ENCODE results near the gene RPS3.
A peak's percentile ranks its signal among the peaks of the same experiment; 100 is the strongest.

The RPS3 gene

DNA sequence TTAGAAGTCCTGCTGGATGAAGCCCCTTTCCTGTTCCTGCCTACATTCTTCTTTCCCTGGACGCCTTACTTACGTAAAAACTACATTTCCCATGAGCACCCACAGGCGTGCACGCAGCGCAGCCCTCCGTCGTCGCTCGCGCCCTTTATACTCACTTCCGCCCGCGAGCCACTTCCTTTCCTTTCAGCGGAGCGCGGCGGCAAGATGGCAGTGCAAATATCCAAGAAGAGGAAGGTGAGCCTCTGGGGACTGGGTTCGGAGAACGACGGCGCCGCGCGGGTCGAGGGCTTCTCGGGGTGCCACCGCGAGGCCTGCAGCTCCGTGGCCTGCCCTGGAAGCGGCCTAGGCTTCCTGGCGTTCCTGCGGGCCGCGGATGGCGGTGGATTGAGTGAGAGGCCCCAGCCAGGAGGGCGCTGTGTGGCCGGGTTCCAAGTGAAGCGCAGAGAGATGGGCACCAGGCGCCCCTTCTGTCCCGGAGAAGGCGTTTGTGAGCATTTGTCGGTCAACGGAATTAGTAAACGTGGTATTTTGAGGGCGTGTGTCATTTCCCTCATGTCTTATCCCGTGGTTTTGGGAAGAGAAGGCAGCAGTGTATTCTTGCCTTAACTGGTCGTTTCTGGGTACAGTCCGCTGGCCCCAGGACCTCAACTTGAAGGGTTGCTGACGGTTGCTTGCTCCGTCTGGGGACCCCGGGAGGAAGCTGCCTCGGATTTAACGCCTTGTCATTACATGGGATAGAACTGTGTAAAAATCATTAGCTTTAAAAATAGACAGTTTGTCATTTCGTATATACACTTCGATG, at the start of gene RPS3:
RPS3 (plus strand) TSS at position 175 of the 802 bp plus-strand sequence; CDS start at position 205, 30 bp downstream.
- peak within 1 kb of the TSS; percentile 80 for H3K4me3 ChIP-seq (ENCODE audit: control insufficient read depth, low read depth, low read length)
- peak; percentile 61 for DNase-seq (ENCODE audit: low read depth)

DNA sequence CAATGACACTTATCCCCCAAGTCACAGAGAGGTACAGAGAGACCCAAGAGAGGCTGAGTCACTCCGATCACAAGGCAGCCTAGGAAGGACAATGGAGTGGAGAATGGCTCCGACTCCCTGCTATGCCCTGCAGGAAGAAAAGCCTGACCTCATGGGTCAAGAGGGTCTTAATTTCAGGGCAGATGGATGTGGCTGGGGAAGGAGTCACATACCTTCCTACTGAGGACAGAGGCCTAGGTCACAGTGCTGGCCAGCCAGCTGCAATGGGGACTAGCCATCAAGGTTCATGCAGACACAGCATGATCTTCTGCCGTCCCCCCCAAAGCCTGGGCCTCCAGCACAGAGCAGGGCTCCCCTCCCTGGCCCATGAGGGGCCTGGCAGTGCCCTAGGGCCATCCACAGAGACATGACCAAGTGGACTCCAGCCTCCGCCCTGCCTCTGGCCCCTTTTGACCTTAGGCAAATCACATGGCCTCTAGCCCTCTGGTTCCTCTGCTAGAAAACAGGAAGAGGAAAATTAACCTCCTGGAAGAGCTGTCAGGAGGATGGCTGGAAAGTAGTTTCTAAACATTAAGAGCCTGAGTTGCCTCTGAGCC, 49.7 kb upstream of the RPS3 start:
- TF ChIP-seq, protein P1, sequence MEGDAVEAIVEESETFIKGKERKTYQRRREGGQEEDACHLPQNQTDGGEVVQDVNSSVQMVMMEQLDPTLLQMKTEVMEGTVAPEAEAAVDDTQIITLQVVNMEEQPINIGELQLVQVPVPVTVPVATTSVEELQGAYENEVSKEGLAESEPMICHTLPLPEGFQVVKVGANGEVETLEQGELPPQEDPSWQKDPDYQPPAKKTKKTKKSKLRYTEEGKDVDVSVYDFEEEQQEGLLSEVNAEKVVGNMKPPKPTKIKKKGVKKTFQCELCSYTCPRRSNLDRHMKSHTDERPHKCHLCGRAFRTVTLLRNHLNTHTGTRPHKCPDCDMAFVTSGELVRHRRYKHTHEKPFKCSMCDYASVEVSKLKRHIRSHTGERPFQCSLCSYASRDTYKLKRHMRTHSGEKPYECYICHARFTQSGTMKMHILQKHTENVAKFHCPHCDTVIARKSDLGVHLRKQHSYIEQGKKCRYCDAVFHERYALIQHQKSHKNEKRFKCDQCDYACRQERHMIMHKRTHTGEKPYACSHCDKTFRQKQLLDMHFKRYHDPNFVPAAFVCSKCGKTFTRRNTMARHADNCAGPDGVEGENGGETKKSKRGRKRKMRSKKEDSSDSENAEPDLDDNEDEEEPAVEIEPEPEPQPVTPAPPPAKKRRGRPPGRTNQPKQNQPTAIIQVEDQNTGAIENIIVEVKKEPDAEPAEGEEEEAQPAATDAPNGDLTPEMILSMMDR (IDR thresholded peaks at IDR 0.05; ENCODE audit: control insufficient read depth, insufficient read depth, low read depth, low read length, missing control alignments) = no peak
- DNase-seq (ENCODE audit: low read depth) = no peak
- no peak overlapping the region for H3K4me3 ChIP-seq (ENCODE audit: control insufficient read depth, low read depth, low read length)

More for the DNA sequence above, at the start of gene RPS3:
- TF ChIP-seq, protein P1 (IDR thresholded peaks at IDR 0.05; ENCODE audit: control insufficient read depth, insufficient read depth, low read depth, low read length, missing control alignments) = no peak

DNA sequence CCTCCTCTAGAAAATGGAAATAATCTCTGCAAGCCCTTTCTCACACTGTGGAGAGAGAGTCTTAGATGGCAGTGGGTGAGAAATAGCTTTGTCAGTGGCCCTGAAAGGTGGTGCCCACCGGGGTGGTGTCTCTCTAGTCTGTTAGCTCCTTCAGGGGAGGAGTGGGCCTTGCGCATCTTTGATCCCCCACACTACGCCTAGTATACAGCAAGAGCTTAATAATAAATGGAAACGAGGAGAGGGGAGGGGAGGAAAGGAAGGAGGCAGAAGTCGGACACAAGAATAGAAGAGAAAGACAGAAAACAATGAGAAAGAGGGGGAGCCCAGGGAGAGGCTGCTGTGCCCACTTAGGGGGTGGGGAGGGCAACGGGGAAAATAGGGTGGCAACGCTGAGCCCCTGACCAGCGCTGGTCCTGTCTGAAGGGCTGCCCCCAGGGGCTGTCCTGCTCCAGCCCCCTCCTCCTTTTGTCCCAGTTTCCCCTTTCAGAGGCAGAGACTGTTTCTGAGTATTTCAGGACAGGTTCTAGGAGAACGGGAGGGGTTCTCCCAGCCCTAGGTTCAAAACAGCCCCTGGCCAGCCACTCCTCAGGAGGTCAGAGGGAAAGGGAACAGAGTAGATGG, 49.1 kb upstream of the RPS3 start:
- DNase-seq (ENCODE audit: low read depth) = no peak
- H3K4me3 ChIP-seq (ENCODE audit: control insufficient read depth, low read depth, low read length) = no peak overlapping the region
- TF ChIP-seq, protein P1 (IDR thresholded peaks at IDR 0.05; ENCODE audit: control insufficient read depth, insufficient read depth, low read depth, low read length, missing control alignments) = no peak

DNA sequence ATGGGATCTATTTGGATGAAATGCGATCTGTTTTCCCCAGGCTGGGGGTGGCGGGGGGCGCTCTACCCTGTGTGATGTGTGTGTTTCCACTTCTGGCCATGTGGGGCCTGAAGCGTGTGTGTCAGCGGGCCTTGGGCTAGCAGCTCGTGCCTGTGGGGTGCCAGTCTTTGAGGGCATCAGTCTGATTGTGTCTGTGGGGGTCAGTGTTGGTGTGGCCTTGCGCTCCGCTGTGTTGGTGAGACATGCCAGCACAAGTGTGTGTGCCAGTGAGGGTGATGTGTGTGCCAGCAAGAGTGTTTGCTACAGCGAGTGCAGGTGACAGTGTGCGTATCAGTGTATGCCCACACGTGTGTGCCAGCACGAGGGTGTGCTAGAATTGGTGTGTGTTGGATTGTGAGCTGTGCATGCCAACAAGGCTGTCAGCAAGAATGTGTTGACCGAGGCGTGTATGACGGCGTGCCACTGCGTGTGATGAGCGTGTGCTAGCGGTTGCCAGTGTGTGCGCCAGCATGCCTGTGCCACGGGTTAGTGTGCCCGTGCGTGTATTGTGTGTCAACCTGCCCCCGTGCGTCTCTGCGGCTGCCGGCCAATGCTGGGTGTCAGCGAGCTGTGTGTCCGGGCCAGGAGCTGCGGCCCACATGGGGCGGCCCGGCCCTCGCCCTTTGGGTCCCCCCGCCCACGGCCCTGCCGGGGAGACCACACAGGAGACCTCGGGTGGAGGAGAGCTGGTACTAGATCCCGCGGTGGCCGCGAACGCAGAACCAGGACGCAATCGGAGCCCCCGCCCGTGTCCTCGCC, 48.4 kb upstream of the RPS3 start:
- DNase-seq (ENCODE audit: low read depth) = no peak
- TF ChIP-seq, protein P1 (IDR thresholded peaks at IDR 0.05; ENCODE audit: control insufficient read depth, insufficient read depth, low read depth, low read length, missing control alignments) = no peak
- H3K4me3 ChIP-seq (ENCODE audit: control insufficient read depth, low read depth, low read length) = peak overlapping the region; percentile 58

DNA sequence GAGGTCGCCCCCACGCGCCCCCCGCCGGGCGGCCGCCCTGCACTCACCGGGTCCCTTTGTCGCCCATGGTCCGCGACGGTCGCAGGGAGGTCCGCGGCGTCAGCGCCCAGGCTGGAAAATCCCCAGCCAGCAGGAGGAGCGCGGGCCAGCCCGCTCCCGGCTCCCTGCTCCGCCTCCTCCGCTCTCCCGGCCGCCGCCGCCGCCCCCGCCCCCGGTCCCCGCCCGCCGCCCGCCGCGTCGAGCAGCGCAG, 47.9 kb upstream of the RPS3 start, which contains the start of gene ARRB1:
ARRB1 (minus strand) TSS at position 121 of the 250 bp plus-strand sequence; CDS start at position 67, 54 bp downstream.
- TF ChIP-seq, protein P1 (IDR thresholded peaks at IDR 0.05; ENCODE audit: control insufficient read depth, insufficient read depth, low read depth, low read length, missing control alignments) = no peak
- peak within 1 kb of the TSS; percentile 58 for H3K4me3 ChIP-seq (ENCODE audit: control insufficient read depth, low read depth, low read length)
- DNase-seq (ENCODE audit: low read depth) = no peak
